Activated CD8-positive, alpha-beta memory T cell treated with anti-CD3 and anti-CD28 coated beads, Interleukin-2, amount 50 U/mL, for 24 hours (primary cell): ENCODE results near the gene ST6GAL1.
"Not testable (repeated sequence)": the region's sequence is repeated elsewhere in the genome, so short reads cannot be mapped to it uniquely, and the experiment has no call there.

Experiments
- DNase-seq: peaks from one replicate; pipeline ENCODE4 v3.0.0-alpha.2; 2020; ENCODE audit errors: extremely low read depth

ST6GAL1 gene

GRCh38 chr3:187021748-187022402, 91.5 kb downstream of the ST6GAL1 start:
- no peak for DNase-seq

DNA sequence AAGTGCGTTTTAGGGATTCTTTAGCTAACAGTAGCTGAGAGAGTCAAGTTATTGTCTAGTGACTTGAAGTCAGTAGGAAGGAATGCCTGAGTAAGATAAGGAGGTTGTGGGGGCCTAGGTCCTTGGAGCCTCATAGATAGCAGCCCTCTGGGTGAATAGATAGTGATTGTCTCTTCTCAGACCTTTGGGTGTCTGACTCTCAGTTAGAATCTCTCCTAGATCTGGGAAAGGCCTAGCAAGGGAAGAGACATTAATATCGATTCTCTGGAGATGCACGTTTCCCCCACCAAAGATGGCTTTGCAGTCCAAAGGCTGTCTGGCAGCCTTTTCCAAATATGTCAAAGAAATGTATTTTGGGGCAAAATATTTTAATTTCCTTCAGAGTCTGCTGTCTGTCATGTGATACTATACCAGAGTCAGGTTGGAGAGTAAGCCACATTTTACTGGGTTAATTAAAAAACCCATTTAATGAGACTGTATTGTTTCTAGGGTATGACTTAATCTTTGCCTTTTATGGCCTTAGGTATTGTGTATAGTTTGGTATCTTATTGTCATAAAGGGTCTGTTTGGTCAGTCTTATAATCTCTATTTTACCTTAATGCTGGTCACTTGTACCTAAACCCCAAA, 92.2 kb downstream of the ST6GAL1 start:
- DNase-seq: no peak

DNA sequence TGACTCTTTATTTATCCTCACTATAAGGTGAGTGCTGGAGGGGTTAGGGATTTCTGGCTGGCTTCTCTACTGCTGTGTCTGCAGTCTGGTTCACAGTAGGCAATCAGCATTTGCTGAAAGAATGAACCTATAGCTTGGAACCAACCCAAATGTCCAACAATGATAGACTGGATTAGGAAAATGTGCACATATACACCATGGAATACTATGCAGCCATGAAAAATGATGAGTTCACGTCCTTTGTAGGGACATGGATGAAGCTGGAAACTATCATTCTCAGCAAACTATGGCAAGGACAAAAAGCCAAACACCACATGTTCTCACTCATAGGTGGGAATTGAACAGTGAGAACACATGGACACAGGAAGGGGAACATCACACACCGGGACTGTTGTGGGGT, 93.0 kb downstream of the ST6GAL1 start:
- DNase-seq: not testable (repeated sequence)

- no peak for DNase-seq
These were observed 94.4 kb downstream of the ST6GAL1 start for GRCh38 chr3:187024536-187025226.

GRCh38 chr3:187025254-187025655, 94.9 kb downstream of the ST6GAL1 start:
- no peak for DNase-seq

- DNase-seq: no peak
These were observed 95.5 kb downstream of the ST6GAL1 start for GRCh38 chr3:187025656-187026316.

GRCh38 chr3:187026317-187026670, 96.0 kb downstream of the ST6GAL1 start:
- DNase-seq: no peak

- no peak for DNase-seq
These were observed 97.4 kb downstream of the ST6GAL1 start for GRCh38 chr3:187027531-187028278.

- DNase-seq: no peak
These were observed 101.6 kb downstream of the ST6GAL1 start for GRCh38 chr3:187031934-187032333.

- no peak for DNase-seq
These were observed 106.1 kb downstream of the ST6GAL1 start for GRCh38 chr3:187036394-187036793.

- no peak for DNase-seq
These were observed 108.9 kb downstream of the ST6GAL1 start for GRCh38 chr3:187039100-187039722.

- DNase-seq: no peak
These were observed 109.5 kb downstream of the ST6GAL1 start for GRCh38 chr3:187039723-187040414.

DNA sequence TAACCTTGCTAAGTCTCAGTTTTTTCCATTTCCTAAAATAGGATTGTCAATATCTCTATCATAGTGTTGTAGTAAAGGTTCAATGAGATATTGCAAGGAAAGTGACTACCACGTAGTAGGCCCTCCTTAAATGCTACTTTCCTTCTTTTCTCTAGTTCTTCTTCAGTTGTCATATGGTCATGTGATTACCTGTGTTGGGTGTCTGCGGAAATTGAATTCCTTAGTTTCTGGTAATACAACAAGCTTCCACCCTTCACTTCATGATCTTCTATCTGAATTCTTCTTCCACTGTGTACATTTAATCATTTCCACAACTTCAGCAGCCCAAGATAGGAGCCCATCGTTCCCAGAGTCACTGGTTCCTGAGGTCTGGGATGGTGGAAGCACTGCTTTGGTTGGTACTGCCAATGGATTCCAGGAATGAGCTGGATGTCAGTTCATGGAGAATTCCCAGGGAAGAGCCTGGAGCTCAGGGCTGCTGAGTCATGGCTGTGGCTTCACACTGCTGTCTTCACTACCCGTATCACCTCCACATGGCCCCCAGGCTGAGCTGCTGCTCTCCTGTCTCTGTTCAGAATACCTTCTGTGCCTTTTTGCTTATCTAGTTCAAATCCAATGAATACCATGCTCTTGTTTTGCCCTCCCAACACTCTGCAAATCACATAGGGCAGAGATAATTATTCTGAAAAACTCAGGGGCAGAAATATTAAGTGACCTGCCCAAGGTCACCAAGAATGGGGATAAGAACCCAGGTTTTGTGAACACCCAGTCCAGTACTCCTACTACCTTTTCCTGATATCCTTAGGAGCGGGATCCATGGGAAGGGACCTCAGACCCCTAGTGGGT, 110.4 kb downstream of the ST6GAL1 start:
- DNase-seq: no peak

DNA sequence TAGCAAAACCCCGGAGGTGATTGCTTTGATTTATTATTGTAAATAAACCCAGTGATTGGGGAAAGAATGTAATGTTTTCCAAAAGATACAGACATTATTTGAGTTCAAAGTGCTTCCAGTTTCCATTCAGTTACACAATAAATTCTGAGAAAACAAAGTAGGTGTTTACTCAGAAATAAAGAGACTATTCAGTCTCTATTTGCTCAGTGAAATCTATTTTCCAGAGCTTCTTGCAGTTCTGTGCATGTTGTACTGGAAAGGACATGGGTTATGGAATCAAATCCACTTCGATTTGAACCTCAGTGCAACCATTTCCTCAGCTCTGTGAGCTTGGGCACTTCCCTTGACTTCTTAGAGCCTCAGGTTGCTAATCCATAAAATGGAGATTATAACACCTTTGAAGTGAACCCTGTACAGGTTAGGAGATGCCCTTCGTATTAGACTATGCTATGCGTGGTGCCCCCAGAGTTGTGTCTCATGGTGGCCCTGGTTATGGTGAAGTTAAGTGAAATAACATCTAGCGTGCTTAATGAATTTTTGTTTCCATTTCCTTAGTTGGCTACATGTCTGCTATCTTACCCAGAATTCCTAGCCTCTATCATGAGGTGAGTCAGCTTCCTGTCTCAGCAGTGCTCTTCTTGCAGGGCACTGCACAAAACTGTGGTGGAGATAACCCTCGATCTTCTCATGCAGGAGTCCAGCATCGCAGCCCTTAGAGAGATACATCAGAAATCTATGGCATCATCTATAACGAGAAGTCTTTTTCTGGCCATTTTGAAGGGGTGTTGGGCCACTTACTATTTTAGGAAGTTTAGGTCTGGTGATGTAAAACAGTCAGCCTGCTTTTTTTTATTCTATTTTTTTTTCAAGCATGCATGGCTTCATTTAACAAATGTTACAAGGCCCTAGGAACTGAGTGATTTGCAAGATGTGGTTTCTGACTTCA, 111.3 kb downstream of the ST6GAL1 start:
- no peak for DNase-seq

- DNase-seq: no peak
These were observed 112.0 kb downstream of the ST6GAL1 start for GRCh38 chr3:187042346-187042745.

GRCh38 chr3:187042874-187043458, 112.6 kb downstream of the ST6GAL1 start:
- DNase-seq: no peak

- DNase-seq: no peak
These were observed 113.9 kb downstream of the ST6GAL1 start for GRCh38 chr3:187044206-187044605.

- no peak for DNase-seq
These were observed 114.7 kb downstream of the ST6GAL1 start for GRCh38 chr3:187044867-187045552.
